Regular cardiac myocyte (primary cell): ENCODE measurements around the gene MAP2K3. TPM values are rescaled to one million over a fixed set of nuclear protein-coding genes. Genes with fewer than 3 reads are reported as not detected.

Experiments
- total RNA-seq: library from RNA; depleted of rRNA; stranded (reverse); fragments of >200 nt; gene quantifications from 2 replicates; pipeline ENCODE4 v1.2.3, GENCODE V29; 2014

Gene MAP2K3
- total RNA-seq, result 29.9 and 33.4 TPM in 2 replicates

GRCh38 chr17:21284319-21285163 lies at the start of gene MAP2K3:
MAP2K3 (plus strand) TSS chr17:21284711; CDS start chr17:21284921, 210 bp downstream.

GRCh38 chr17:21252796-21253645 lies 31.5 kb upstream of the MAP2K3 start, which contains the start of gene NATD1:
NATD1 (minus strand) TSS chr17:21253410; CDS start chr17:21253264, 146 bp downstream.

Other genes with a start within 250 kb of the MAP2K3 start
- 201 and 263 TPM in 2 replicates for gene USP22, start 241.7 kb upstream of the MAP2K3 start, total RNA-seq
- 20.9 and 32.7 TPM in 2 replicates for gene DHRS7B, start 157.7 kb upstream of the MAP2K3 start, total RNA-seq
- gene TMEM11, start 70.5 kb upstream of the MAP2K3 start, total RNA-seq, result 21.1 and 34.7 TPM in 2 replicates
- 1.7 and 2.8 TPM in 2 replicates for gene NATD1, start 31.3 kb upstream of the MAP2K3 start, total RNA-seq
- 0.38 and 1.7 TPM in 2 replicates for gene KCNJ12, start 91.6 kb downstream of the MAP2K3 start, total RNA-seq